Naive thymus-derived CD4-positive, alpha-beta T cell (primary cell): ENCODE data around the gene LYSMD3. TPM values are rescaled to one million over a fixed set of nuclear protein-coding genes. Genes with fewer than 3 reads are reported as not detected.
A peak's percentile ranks its signal among the peaks of the same experiment; 100 is the strongest.

ENCODE experiments used
- ATAC-seq: fragments of 150-1000 bp; cut with Tn5 transposase; 2 replicates; pipeline ENCODE4 v1.10.0; 2021; ENCODE audit warnings: mild to moderate bottlenecking, moderate library complexity
- CTCF ChIA-PET: fragments of 350-600 bp; sonication (Branson Sonifier 250); formaldehyde crosslinking; loops from one replicate; lab custom pipeline; 2021; ENCODE audit warnings: antibody characterized with exemption; lab: Charles Lee
- POLR2A ChIA-PET: fragments of 350-600 bp; sonication (Branson Sonifier 250); formaldehyde crosslinking; loops from one replicate; lab custom pipeline; 2021; ENCODE audit warnings: antibody characterized with exemption, inconsistent platforms; lab: Charles Lee
- DNase-seq, 9 donors: peaks; one replicate each; pipeline versions ENCODE4 v3.0.0 to v3.0.0-alpha.2; 2020 to 2022; ENCODE audit warnings: mixed read lengths in 1 of 9
- H3K27ac ChIP-seq: one replicate; pipeline ENCODE4 v1.7.0; 2013; ENCODE audit warnings: mild to moderate bottlenecking, low read depth, low read length, moderate library complexity
- H3K27me3 ChIP-seq, 2 donors: one replicate each; pipeline ENCODE4 v1.7.0; 2013; ENCODE audit warnings: low read length in 2 of 2, mild to moderate bottlenecking in 2 of 2, moderate library complexity in 2 of 2; ENCODE audit not compliant: control insufficient read depth in 2 of 2, insufficient read depth in 2 of 2
- H3K36me3 ChIP-seq, 3 experiments: 1 replicate in 2 of 3; 2 replicates in 1 of 3; pipeline ENCODE4 v1.7.0; 2013; ENCODE audit warnings: low read length in 3 of 3, mild to moderate bottlenecking in 3 of 3, moderate library complexity in 1 of 3; ENCODE audit not compliant: insufficient read depth in 3 of 3, control insufficient read depth in 2 of 3
- H3K4me1 ChIP-seq, 2 donors: one replicate each; pipeline ENCODE4 v1.7.0; 2013; ENCODE audit warnings: low read length in 2 of 2, mild to moderate bottlenecking in 2 of 2, moderate library complexity in 1 of 2; ENCODE audit not compliant: control insufficient read depth in 2 of 2, insufficient read depth in 2 of 2
- H3K4me3 ChIP-seq: 2 replicates; pipeline ENCODE4 v1.7.0; 2013; ENCODE audit warnings: mild to moderate bottlenecking, low read length
- H3K9me3 ChIP-seq, 3 experiments: 1 replicate in 2 of 3; 2 replicates in 1 of 3; pipeline ENCODE4 v1.7.0; 2013; ENCODE audit warnings: low read length in 3 of 3; ENCODE audit not compliant: control insufficient read depth in 2 of 3
- H3K27ac Mint-ChIP-seq, 9 donors: one replicate each; pipeline ENCODE4 v1.8.0; 2020 to 2022; ENCODE audit warnings: mixed read lengths in 9 of 9, mild to moderate bottlenecking in 8 of 9, moderate library complexity in 5 of 9, inconsistent platforms in 2 of 9
- H3K27me3 Mint-ChIP-seq, 5 donors: one replicate each; pipeline ENCODE4 v1.8.0; 2021 to 2022; ENCODE audit warnings: mixed read lengths in 5 of 5, mild to moderate bottlenecking in 1 of 5
- H3K36me3 Mint-ChIP-seq, 5 donors: one replicate each; pipeline ENCODE4 v1.8.0; 2020 to 2022; ENCODE audit warnings: mixed read lengths in 5 of 5, mild to moderate bottlenecking in 3 of 5, inconsistent platforms in 1 of 5
- H3K4me1 Mint-ChIP-seq, 7 donors: one replicate each; pipeline ENCODE4 v1.8.0; 2020 to 2022; ENCODE audit warnings: mixed read lengths in 7 of 7, mild to moderate bottlenecking in 3 of 7, inconsistent platforms in 1 of 7
- H3K4me3 Mint-ChIP-seq, 10 donors: one replicate each; pipeline ENCODE4 v1.8.0; 2020 to 2022; ENCODE audit warnings: mild to moderate bottlenecking in 10 of 10, mixed read lengths in 10 of 10, moderate library complexity in 6 of 10, inconsistent platforms in 2 of 10
- H3K9me3 Mint-ChIP-seq, 11 donors: one replicate each; pipeline ENCODE4 v1.8.0; 2020 to 2022; ENCODE audit warnings: mixed read lengths in 11 of 11, mild to moderate bottlenecking in 4 of 11, inconsistent platforms in 1 of 11, moderate library complexity in 1 of 11
- intact Hi-C, 2 donors: fragments of 100-400 bp; cut with micrococcal nuclease; formaldehyde crosslinking; loops; one replicate each; pipeline ENCODE4 v1.15.1; 2023
- polyA plus RNA-seq, 2 donors: library from polyadenylated mRNA; unstranded; fragments of 300-500 nt; fragmentation: Illumina TruSeq; gene quantifications; one replicate each; pipeline ENCODE4 v1.2.3, GENCODE V29; 2021
- total RNA-seq, 6 experiments: library from RNA in 5 of 6; stranded (reverse) in 5 of 6; gene quantifications; 1 replicate in 5 of 6; 2 replicates in 1 of 6; pipeline ENCODE4 v1.2.3 and lab custom pipeline; 2021 to 2026

Gene LYSMD3
- total and polyA plus RNA-seq, 7 experiments from 2014 or later: 7.5 to 32.0 (median 23.3) TPM

DNA sequence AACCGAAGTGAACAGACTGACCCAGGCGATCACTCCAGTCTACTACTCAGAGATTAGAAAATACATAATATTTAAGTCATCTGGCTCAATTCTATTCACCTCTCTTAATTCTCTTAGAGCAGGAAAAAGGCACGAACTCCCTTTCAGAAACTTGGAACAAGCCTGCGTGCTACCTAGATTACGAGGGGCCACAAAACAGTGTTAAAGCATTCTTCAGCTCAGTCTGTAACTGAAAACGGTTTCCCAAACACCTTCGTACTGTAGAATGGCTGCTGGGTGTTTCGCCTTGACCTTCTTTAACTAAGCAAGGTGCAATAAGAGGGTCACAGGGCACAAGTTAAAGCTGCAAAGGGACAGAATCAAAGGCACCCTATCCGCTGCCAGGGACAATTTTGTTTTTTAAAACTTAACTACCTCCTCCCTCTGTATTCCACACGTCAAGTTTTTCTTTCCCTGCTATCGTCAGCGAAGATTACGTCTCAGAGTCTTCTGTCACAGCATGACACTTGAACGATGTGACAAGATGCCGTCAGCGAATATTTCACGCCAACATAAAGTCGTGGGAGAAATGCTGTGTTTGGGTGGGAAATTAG is 687 bp downstream of the LYSMD3 start:
- Mint-ChIP-seq H3K9me3 (peaks cover 0 to 2% (median 0%) of the 10 kb centered on the region in 11 donors), H3K4me3 (peak overlapping the region; percentile 89 to 100 (median 99)), H3K4me1 (peaks cover 20 to 44% (median 35%) of the 10 kb centered on the region in 7 donors), H3K27me3 (peaks cover 8 to 18% (median 10%) of the 10 kb centered on the region in 5 donors), H3K27ac (peak overlapping the region; percentile 93 to 100 (median 96)), H3K36me3 (peaks cover 0 to 14% (median 8%) of the 10 kb centered on the region in 5 donors)
- peaks cover 0 to 9% (median under 1%) of the 10 kb centered on the region in 3 experiments for H3K36me3 ChIP-seq
- ChIA-PET CTCF (interaction anchor here (0.9 to 2.2 kb wide), 2 partner anchors 13 to 119 kb away, joined by 3 to 19 read pairs; partner anchors contain the start of gene CETN3), POLR2A (interaction anchor here (0.6 to 3.5 kb wide), 6 partner anchors 54 to 854 kb away, joined by 3 to 28 read pairs (median 8); partner anchors contain the start of genes ARRDC3, CETN3, MBLAC2 and POLR3G)
- ATAC-seq (peak; percentile 22), DNase-seq (peak in 7 of 9 donors; percentile 23 to 80 (median 61))
- H3K4me3 ChIP-seq: peak overlapping the region; percentile 89
- H3K27me3 ChIP-seq: no peaks in the 10 kb centered on the region
- intact Hi-C loops: loop anchor here (1.0 to 5.0 kb wide), 5 partner anchors 54 to 853 kb away; partner anchors contain the start of genes CETN3 (in 2 of the 2), MBLAC2 (in 2 of the 2) and POLR3G (in 2 of the 2)
- peak overlapping the region; percentile 96 for H3K27ac ChIP-seq
- H3K9me3 ChIP-seq: no peaks in the 10 kb centered on the region
- H3K4me1 ChIP-seq: peaks cover 13 to 17% of the 10 kb centered on the region in 2 donors

DNA sequence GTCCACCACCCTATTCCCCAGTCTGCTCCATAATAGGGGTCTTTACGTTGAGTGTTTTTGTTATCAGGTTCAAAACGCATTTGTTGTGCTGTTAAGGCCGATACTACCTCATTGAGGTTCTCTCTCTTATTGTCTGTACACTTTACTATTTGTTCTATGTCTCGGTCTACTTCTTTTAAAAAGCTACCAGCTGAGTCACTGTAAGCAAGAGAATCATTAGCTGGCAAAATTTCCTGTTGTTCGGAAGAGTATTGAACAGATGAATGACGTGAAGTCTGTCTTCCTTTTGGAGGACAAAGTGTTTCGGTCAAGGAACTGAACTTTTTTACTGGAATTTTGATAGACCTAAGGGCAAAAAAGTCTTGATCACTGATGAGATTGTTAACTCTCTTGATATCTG is 10.3 kb downstream of the LYSMD3 start:
- Mint-ChIP-seq H3K4me3 (no peak overlapping the region), H3K27me3 (no peaks in the 10 kb centered on the region), H3K27ac (no peak overlapping the region), H3K9me3 (no peaks in the 10 kb centered on the region), H3K36me3 (peaks cover 23 to 45% (median 25%) of the 10 kb centered on the region in 5 donors), H3K4me1 (peaks cover 0 to 27% (median 22%) of the 10 kb centered on the region in 7 donors)
- DNase-seq: no peak
- ChIA-PET POLR2A (no interaction called here), CTCF (no interaction called here)
- H3K4me1 ChIP-seq: no peaks in the 10 kb centered on the region
- H3K9me3 ChIP-seq: no peaks in the 10 kb centered on the region
- intact Hi-C loops: no loop called here
- no peak for ATAC-seq
- H3K27me3 ChIP-seq: no peaks in the 10 kb centered on the region
- H3K4me3 ChIP-seq: no peak overlapping the region
- peaks cover 0 to 32% (median 9%) of the 10 kb centered on the region in 3 experiments for H3K36me3 ChIP-seq
- no peak overlapping the region for H3K27ac ChIP-seq

GRCh38 chr5:90518661-90519060 is 10.7 kb downstream of the LYSMD3 start:
- Mint-ChIP-seq H3K4me3 (no peak overlapping the region), H3K4me1 (peaks cover 0 to 23% (median 21%) of the 10 kb centered on the region in 7 donors), H3K27ac (no peak overlapping the region), H3K27me3 (no peaks in the 10 kb centered on the region), H3K36me3 (peaks cover 23 to 45% (median 25%) of the 10 kb centered on the region in 5 donors), H3K9me3 (no peaks in the 10 kb centered on the region)
- H3K36me3 ChIP-seq: peaks cover 0 to 29% (median 8%) of the 10 kb centered on the region in 3 experiments
- intact Hi-C loops: no loop called here
- H3K4me1 ChIP-seq: no peaks in the 10 kb centered on the region
- DNase-seq: no peak
- H3K27ac ChIP-seq: no peak overlapping the region
- ChIA-PET POLR2A (no interaction called here), CTCF (no interaction called here)
- no peak for ATAC-seq
- no peaks in the 10 kb centered on the region for H3K27me3 ChIP-seq
- H3K4me3 ChIP-seq: no peak overlapping the region
- H3K9me3 ChIP-seq: no peaks in the 10 kb centered on the region

DNA sequence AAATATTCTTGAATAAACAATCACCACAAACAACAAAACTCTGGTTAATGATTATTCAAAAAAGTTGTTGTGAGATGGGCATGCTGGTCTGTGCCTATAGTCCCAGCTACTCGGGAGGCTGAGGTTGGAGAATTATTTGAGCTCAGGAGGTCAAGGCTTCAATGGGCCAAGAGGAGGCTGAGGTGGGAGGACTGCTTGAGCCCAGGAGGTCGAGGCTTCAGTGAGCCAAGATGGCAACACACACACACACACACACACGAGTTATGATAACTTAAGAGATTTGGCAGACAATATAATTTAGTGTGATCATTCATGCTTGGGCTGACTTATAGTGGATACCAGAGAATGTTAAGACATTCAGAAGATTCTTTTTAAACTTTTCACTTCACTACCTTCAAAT is 14.9 kb downstream of the LYSMD3 start:
- peaks cover 9 to 16% (median 12%) of the 10 kb centered on the region in 5 donors for H3K36me3 Mint-ChIP-seq
- Histone ChIP-seq H3K36me3 (peaks cover 0 to 9% (median 6%) of the 10 kb centered on the region in 3 experiments), H3K4me3 (no peak overlapping the region), H3K27ac (no peak overlapping the region), H3K27me3 (no peaks in the 10 kb centered on the region), H3K4me1 (no peaks in the 10 kb centered on the region), H3K9me3 (no peaks in the 10 kb centered on the region)
- no peak for DNase-seq
- H3K27me3 Mint-ChIP-seq: no peaks in the 10 kb centered on the region
- H3K4me1 Mint-ChIP-seq: peaks cover 0 to 9% (median 4%) of the 10 kb centered on the region in 7 donors
- POLR2A ChIA-PET: no interaction called here
- peak overlapping the region in 4 of 9 donors; percentile 16 to 49 (median 34) for H3K27ac Mint-ChIP-seq
- no peak overlapping the region for H3K4me3 Mint-ChIP-seq
- ATAC-seq: no peak
- CTCF ChIA-PET: no interaction called here
- H3K9me3 Mint-ChIP-seq: no peaks in the 10 kb centered on the region
- intact Hi-C loops: no loop called here

DNA sequence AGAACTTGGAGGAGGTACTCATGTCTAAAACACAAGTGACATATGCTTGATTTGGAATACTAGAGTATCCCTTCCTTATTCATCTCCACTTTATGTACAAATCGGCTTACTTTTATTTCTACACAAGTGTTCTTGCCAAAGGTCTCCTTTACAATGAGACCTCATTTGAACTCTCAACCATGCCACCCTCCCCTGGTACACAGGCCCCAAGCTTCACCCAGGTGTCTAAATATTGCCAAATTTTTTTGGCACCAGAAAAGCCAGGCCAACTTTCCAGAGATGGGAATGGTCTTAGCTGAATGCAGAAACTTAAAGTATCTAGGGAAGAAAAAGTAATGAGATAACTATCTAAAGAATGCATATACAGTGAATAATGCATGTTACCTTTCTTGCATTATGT is 18.9 kb downstream of the LYSMD3 start:
- Mint-ChIP-seq H3K4me3 (no peak overlapping the region), H3K27me3 (no peaks in the 10 kb centered on the region), H3K4me1 (peaks cover 0 to 8% (median 0%) of the 10 kb centered on the region in 7 donors), H3K9me3 (no peaks in the 10 kb centered on the region), H3K27ac (no peak overlapping the region), H3K36me3 (peaks cover 0 to 10% (median 2%) of the 10 kb centered on the region in 5 donors)
- ATAC-seq (no peak), DNase-seq (no peak)
- intact Hi-C loops: no loop called here
- H3K4me3 ChIP-seq: no peak overlapping the region
- POLR2A ChIA-PET: no interaction called here
- H3K4me1 ChIP-seq: no peaks in the 10 kb centered on the region
- H3K9me3 ChIP-seq: no peaks in the 10 kb centered on the region
- CTCF ChIA-PET: no interaction called here
- no peak overlapping the region for H3K27ac ChIP-seq
- no peaks in the 10 kb centered on the region for H3K36me3 ChIP-seq
- H3K27me3 ChIP-seq: no peaks in the 10 kb centered on the region

DNA sequence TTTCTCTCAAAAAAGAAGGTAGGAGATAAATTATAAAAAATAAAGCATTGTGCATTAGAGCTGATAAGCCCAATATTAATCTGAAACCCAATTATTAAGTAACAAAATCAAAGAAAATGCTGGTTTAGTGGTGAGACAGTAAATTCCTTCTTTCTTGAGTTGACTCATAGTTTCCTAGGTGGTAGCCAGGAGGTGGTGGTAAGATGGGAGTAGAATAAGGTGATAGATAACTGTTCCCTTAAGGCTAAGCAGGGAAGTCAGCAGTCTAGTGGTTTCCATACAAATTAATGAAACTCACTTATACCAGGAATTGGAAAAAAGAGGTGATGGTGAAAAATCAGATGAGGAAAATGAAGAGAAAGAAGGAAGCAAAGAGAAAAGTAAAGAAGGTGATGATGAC is 23.2 kb downstream of the LYSMD3 start:
- ChIA-PET POLR2A (no interaction called here), CTCF (no interaction called here)
- no peak overlapping the region for H3K4me3 ChIP-seq
- Mint-ChIP-seq H3K9me3 (no peaks in the 10 kb centered on the region), H3K4me1 (peaks cover 0 to 8% (median 0%) of the 10 kb centered on the region in 7 donors), H3K36me3 (peaks cover 0 to 3% (median 0%) of the 10 kb centered on the region in 5 donors), H3K27ac (no peak overlapping the region), H3K27me3 (no peaks in the 10 kb centered on the region), H3K4me3 (no peak overlapping the region)
- no peak for ATAC-seq
- H3K27me3 ChIP-seq: no peaks in the 10 kb centered on the region
- H3K4me1 ChIP-seq: no peaks in the 10 kb centered on the region
- H3K27ac ChIP-seq: no peak overlapping the region
- no peaks in the 10 kb centered on the region for H3K36me3 ChIP-seq
- no peaks in the 10 kb centered on the region for H3K9me3 ChIP-seq
- intact Hi-C loops: no loop called here
- DNase-seq: no peak
